A549 (cell line): ENCODE results near the gene VWF. TPM values are rescaled to one million over a fixed set of nuclear protein-coding genes. Genes with fewer than 3 reads are reported as not detected.

Experiments used
- ATAC-seq, 2 experiments: fragments of 200-7000 bp in 1 of 2; fragments of >200 bp in 1 of 2; cut with Nextera tagmentation in 1 of 2; cut with Tn5 transposase in 1 of 2; 3 replicates each; pipeline versions ENCODE4 v1.8.0 to v1.9.1; 2018 to 2020; ENCODE audit warnings: mild to moderate bottlenecking in 1 of 2, moderate library complexity in 1 of 2
- CTCF ChIA-PET: fragments of 300-600 bp; sonication (Branson Sonifier 250); formaldehyde crosslinking; extraction: SDS; loops from one replicate; lab custom pipeline; 2021; ENCODE audit warnings: antibody characterized with exemption, inconsistent platforms; lab: Yijun Ruan, JAX
- POLR2A ChIA-PET: fragments of 350-600 bp; formaldehyde crosslinking; extraction: SDS; loops from one replicate; lab custom pipeline; 2021; ENCODE audit warnings: antibody characterized with exemption, inconsistent platforms; lab: Yijun Ruan, JAX
- DNase-seq, 2 experiments: peaks; one replicate each; pipeline versions ENCODE4 v3.0.0 to v3.0.0-alpha.2; 2011 to 2016; ENCODE audit warnings: low read depth in 1 of 2, low spot score in 1 of 2
- FAIRE-seq: peaks from 2 replicates; lab custom pipeline; 2011; peaks lifted over from hg19 to GRCh38; lab: Jason Lieb, UNC
- H3K27ac ChIP-seq, 2 experiments: fragments of >200 bp; sonication (Bioruptor Twin); formaldehyde crosslinking; 3 replicates each; pipeline ENCODE4 v1.5.1; 2016 to 2017
- H3K4me1 ChIP-seq: fragments of >200 bp; sonication (Bioruptor Twin); formaldehyde crosslinking; 3 replicates; pipeline ENCODE4 v1.6.1; 2016
- H3K4me2 ChIP-seq: fragments of >200 bp; sonication (Bioruptor Twin); formaldehyde crosslinking; 3 replicates; pipeline ENCODE4 v1.6.1; 2016
- H3K4me3 ChIP-seq: fragments of >200 bp; sonication (Bioruptor Twin); formaldehyde crosslinking; 3 replicates; pipeline ENCODE4 v1.5.1; 2016
- H3K9me3 ChIP-seq: fragments of >200 bp; sonication (Bioruptor Twin); formaldehyde crosslinking; 3 replicates; pipeline ENCODE4 v1.6.1; 2016
- CBX8 ChIP-seq: fragments of 200-600 bp; sonication (generic); IDR thresholded peaks from 2 replicates; pipeline ENCODE4 v1.6.1; 2016
- CEBPB ChIP-seq, 2 experiments: fragments of >200 bp in 1 of 2; sonication (Bioruptor Twin) in 1 of 2; formaldehyde crosslinking in 1 of 2; IDR thresholded peaks; 2 replicates each; pipeline ENCODE4 v1.6.1; 2012 to 2016
- CHD2 ChIP-seq: fragments of 150-350 bp; IDR thresholded peaks from 2 replicates; pipeline ENCODE4 v1.6.1; 2014; ENCODE audit warnings: low read length; ENCODE audit not compliant: partially characterized antibody
- ESRRA ChIP-seq: fragments of 150-350 bp; IDR thresholded peaks from 2 replicates; pipeline ENCODE4 v1.6.1; 2014; ENCODE audit warnings: mild to moderate bottlenecking, low read length, borderline replicate concordance
- FOXS1 ChIP-seq: fragments of 250-450 bp; sonication (Bioruptor Pico); IDR thresholded peaks from 2 replicates; pipeline ENCODE4 v1.5.0; 2020; ENCODE audit warnings: mild to moderate bottlenecking, moderate library complexity
- HDAC2 ChIP-seq: fragments of 200-600 bp; sonication (generic); IDR thresholded peaks from 2 replicates; pipeline ENCODE4 v1.6.1; 2016
- KDM1A ChIP-seq: fragments of 200-600 bp; sonication (generic); IDR thresholded peaks from 2 replicates; pipeline ENCODE4 v1.6.1; 2016; ENCODE audit warnings: low read depth, mild to moderate bottlenecking
- MAZ ChIP-seq: fragments of 150-350 bp; IDR thresholded peaks from 2 replicates; pipeline ENCODE4 v1.6.1; 2014; ENCODE audit warnings: antibody characterized with exemption, low read depth, low read length, borderline replicate concordance
- MYC ChIP-seq: IDR thresholded peaks from 2 replicates; pipeline ENCODE4 v1.6.1; 2012; ENCODE audit warnings: mild to moderate bottlenecking, inconsistent platforms, low read length, improper control_type of control experiment, borderline replicate concordance
- NFE2L2 ChIP-seq: fragments of 150-350 bp; conservative IDR thresholded peaks from 2 replicates; pipeline ENCODE4 v1.6.1; 2014; ENCODE audit warnings: low read length
- PHF8 ChIP-seq: fragments of 200-600 bp; sonication (generic); IDR thresholded peaks from 2 replicates; pipeline ENCODE4 v1.6.1; 2016; ENCODE audit warnings: low read depth, mild to moderate bottlenecking, antibody characterized with exemption, moderate library complexity, borderline replicate concordance
- POLR2A ChIP-seq: IDR thresholded peaks from 2 replicates; pipeline ENCODE4 v1.6.1; 2012; ENCODE audit warnings: mild to moderate bottlenecking, low read length
- POLR2AphosphoS2 ChIP-seq: conservative IDR thresholded peaks from 2 replicates; pipeline ENCODE4 v1.6.1; 2012; ENCODE audit warnings: low read length, improper control_type of control experiment, inconsistent platforms
- RCOR1 ChIP-seq: fragments of 150-350 bp; IDR thresholded peaks from 2 replicates; pipeline ENCODE4 v1.6.1; 2014; ENCODE audit warnings: antibody characterized with exemption, low read length, low read depth
- SMC3 ChIP-seq: fragments of >200 bp; sonication (Bioruptor Twin); formaldehyde crosslinking; IDR thresholded peaks from 3 replicates; pipeline ENCODE4 v1.6.1; 2018; ENCODE audit warnings: inconsistent platforms
- SREBF2 ChIP-seq: fragments of 450-650 bp; IDR thresholded peaks from 2 replicates; pipeline ENCODE4 v1.6.1; 2014; ENCODE audit warnings: mild to moderate bottlenecking, moderate library complexity
- TP53 ChIP-seq: fragments of 250-450 bp; sonication (Bioruptor Pico); IDR thresholded peaks from 2 replicates; pipeline ENCODE4 v1.5.0; 2021; ENCODE audit warnings: mild to moderate bottlenecking, moderate library complexity
- ZSCAN20 ChIP-seq: fragments of 250-450 bp; sonication (Bioruptor Pico); IDR thresholded peaks from 2 replicates; pipeline ENCODE4 v1.8.0; 2022; ENCODE audit warnings: mild to moderate bottlenecking, moderate library complexity
- WGBS: methylation state at CpG from one replicate; pipeline ENCODE4 v1.1.6; 2017; ENCODE audit errors: missing lambda C conversion rate; 5-methylcytosine and 5-hydroxymethylcytosine counted together
- polyA plus RNA-seq, 4 experiments: library from polyadenylated mRNA; depleted of rRNA in 3 of 4; stranded (reverse); fragments of >200 nt; fragmentation: RNase III in 1 of 4; extraction: RNeasy Plus Mini Kit Qiagen cat#74134 plus additional on column Dnase treatment in 1 of 4; gene quantifications; 2 replicates in 3 of 4; 3 replicates in 1 of 4; pipeline ENCODE4 v1.2.3, GENCODE V29; 2011 to 2017
- TF ChIP-seq, protein P1 (sequence below): fragments of 150-350 bp; IDR thresholded peaks from 2 replicates; pipeline ENCODE4 v1.6.1; 2014; ENCODE audit warnings: low read depth, mild to moderate bottlenecking, low read length
- TF ChIP-seq, protein P2 (sequence below): fragments of 200-600 bp; sonication (generic); IDR thresholded peaks from 2 replicates; pipeline ENCODE4 v1.6.1; 2016; ENCODE audit warnings: antibody characterized with exemption, mild to moderate bottlenecking, moderate library complexity
- TF ChIP-seq, protein P3 (sequence below): IDR thresholded peaks from 2 replicates; pipeline ENCODE4 v1.6.1; 2012; ENCODE audit warnings: low read depth, borderline replicate concordance
- TF ChIP-seq, protein P4 (sequence below): fragments of 450-650 bp; IDR thresholded peaks from 2 replicates; pipeline ENCODE4 v1.6.1; 2014; ENCODE audit warnings: antibody characterized with exemption
- TF ChIP-seq, protein P5 (sequence below): IDR thresholded peaks from 2 replicates; pipeline ENCODE4 v1.6.1; 2012

VWF gene
- polyA plus RNA-seq, 2 of the 4 experiments (the other 2 are of a cell fraction), result 0.01 TPM; not detected in 1

DNA sequence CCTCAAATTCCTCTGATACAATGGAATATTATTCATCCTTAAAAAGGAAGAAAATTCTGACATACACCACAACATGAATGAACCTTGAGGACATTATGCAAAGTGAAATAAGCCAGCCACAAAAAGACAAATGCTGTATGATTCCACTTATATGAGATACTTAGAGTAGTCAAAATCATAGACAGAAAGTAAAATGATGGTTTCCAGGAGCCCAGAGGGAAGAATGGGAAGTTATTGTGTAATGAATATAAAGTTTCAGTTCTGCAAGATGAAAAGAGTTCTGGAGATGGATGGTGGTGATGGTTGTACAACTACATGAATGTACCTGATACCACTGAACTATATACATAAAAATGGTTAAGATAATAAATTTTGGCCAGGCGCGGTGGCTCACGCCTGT is 18.3 kb downstream of the VWF start:
- Histone ChIP-seq H3K4me1 (no peaks in the 10 kb centered on the region), H3K27ac (no peak overlapping the region), H3K9me3 (no peaks in the 10 kb centered on the region), H3K4me2 (no peak overlapping the region), H3K4me3 (no peak overlapping the region)
- ATAC-seq, result no peak
- no peak for DNase-seq
- CTCF ChIA-PET, result interaction anchor here (1.1 to 1.5 kb wide), 2 partner anchors 89 to 118 kb away, joined by 4 to 5 read pairs; no protein-coding TSS in a partner anchor
- POLR2A ChIA-PET, result no interaction called here
- WGBS, result 92% methylated on average over 3 of the region's 3 CpGs
- no peak for FAIRE-seq
- no peak for TF ChIP-seq HDAC2
- TF ChIP-seq CHD2, result no peak
- TF ChIP-seq POLR2A, result no peak
- no peak for TF ChIP-seq ZSCAN20 (CRISPR knock-in tag)
- no peak for TF ChIP-seq POLR2AphosphoS2
- TF ChIP-seq, protein P1, sequence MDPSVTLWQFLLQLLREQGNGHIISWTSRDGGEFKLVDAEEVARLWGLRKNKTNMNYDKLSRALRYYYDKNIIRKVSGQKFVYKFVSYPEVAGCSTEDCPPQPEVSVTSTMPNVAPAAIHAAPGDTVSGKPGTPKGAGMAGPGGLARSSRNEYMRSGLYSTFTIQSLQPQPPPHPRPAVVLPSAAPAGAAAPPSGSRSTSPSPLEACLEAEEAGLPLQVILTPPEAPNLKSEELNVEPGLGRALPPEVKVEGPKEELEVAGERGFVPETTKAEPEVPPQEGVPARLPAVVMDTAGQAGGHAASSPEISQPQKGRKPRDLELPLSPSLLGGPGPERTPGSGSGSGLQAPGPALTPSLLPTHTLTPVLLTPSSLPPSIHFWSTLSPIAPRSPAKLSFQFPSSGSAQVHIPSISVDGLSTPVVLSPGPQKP, result no peak
- no peak for TF ChIP-seq TP53 (CRISPR knock-in tag)
- TF ChIP-seq CEBPB (IDR thresholded peaks at IDR 0.05), result no peak
- TF ChIP-seq PHF8, result no peak
- TF ChIP-seq CBX8, result no peak

DNA sequence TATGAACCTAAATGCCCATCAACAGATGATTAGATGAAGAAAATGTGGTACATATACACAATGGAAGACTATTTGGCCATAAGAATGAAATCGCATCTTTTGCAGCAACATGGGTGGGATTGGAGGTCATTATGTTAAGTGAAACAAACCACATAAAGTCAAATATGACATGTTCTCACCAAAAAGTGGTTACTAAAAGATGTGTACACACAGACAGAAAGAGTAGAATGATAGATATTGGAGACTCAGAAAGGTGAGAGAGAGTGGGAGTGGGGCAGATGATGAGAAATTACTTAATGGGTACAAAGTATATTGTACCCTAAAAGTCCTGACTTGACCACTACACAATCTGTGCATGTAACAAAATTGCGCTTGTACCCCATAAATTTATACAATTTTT is 19.6 kb downstream of the VWF start:
- no peak for DNase-seq
- ChIA-PET CTCF (no interaction called here), POLR2A (no interaction called here)
- WGBS, result 90% methylated on average over 2 of the region's 2 CpGs
- Histone ChIP-seq H3K9me3 (no peaks in the 10 kb centered on the region), H3K4me2 (no peak overlapping the region), H3K4me1 (no peaks in the 10 kb centered on the region), H3K27ac (no peak overlapping the region), H3K4me3 (no peak overlapping the region)
- no peak for ATAC-seq
- TF ChIP-seq CEBPB (IDR thresholded peaks at IDR 0.05), result no peak
- TF ChIP-seq CBX8, result no peak
- no peak for TF ChIP-seq KDM1A
- TF ChIP-seq, protein P2, sequence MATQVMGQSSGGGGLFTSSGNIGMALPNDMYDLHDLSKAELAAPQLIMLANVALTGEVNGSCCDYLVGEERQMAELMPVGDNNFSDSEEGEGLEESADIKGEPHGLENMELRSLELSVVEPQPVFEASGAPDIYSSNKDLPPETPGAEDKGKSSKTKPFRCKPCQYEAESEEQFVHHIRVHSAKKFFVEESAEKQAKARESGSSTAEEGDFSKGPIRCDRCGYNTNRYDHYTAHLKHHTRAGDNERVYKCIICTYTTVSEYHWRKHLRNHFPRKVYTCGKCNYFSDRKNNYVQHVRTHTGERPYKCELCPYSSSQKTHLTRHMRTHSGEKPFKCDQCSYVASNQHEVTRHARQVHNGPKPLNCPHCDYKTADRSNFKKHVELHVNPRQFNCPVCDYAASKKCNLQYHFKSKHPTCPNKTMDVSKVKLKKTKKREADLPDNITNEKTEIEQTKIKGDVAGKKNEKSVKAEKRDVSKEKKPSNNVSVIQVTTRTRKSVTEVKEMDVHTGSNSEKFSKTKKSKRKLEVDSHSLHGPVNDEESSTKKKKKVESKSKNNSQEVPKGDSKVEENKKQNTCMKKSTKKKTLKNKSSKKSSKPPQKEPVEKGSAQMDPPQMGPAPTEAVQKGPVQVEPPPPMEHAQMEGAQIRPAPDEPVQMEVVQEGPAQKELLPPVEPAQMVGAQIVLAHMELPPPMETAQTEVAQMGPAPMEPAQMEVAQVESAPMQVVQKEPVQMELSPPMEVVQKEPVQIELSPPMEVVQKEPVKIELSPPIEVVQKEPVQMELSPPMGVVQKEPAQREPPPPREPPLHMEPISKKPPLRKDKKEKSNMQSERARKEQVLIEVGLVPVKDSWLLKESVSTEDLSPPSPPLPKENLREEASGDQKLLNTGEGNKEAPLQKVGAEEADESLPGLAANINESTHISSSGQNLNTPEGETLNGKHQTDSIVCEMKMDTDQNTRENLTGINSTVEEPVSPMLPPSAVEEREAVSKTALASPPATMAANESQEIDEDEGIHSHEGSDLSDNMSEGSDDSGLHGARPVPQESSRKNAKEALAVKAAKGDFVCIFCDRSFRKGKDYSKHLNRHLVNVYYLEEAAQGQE, result no peak
- no peak for TF ChIP-seq POLR2A
- no peak for TF ChIP-seq FOXS1 (CRISPR knock-in tag)
- TF ChIP-seq MYC, result no peak
- TF ChIP-seq, protein P3, sequence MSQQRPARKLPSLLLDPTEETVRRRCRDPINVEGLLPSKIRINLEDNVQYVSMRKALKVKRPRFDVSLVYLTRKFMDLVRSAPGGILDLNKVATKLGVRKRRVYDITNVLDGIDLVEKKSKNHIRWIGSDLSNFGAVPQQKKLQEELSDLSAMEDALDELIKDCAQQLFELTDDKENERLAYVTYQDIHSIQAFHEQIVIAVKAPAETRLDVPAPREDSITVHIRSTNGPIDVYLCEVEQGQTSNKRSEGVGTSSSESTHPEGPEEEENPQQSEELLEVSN, result no peak
- TF ChIP-seq, protein P4, sequence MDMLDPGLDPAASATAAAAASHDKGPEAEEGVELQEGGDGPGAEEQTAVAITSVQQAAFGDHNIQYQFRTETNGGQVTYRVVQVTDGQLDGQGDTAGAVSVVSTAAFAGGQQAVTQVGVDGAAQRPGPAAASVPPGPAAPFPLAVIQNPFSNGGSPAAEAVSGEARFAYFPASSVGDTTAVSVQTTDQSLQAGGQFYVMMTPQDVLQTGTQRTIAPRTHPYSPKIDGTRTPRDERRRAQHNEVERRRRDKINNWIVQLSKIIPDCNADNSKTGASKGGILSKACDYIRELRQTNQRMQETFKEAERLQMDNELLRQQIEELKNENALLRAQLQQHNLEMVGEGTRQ, result no peak
- TF ChIP-seq MAZ, result no peak
- TF ChIP-seq ZSCAN20 (CRISPR knock-in tag), result no peak
- TF ChIP-seq, protein P5, sequence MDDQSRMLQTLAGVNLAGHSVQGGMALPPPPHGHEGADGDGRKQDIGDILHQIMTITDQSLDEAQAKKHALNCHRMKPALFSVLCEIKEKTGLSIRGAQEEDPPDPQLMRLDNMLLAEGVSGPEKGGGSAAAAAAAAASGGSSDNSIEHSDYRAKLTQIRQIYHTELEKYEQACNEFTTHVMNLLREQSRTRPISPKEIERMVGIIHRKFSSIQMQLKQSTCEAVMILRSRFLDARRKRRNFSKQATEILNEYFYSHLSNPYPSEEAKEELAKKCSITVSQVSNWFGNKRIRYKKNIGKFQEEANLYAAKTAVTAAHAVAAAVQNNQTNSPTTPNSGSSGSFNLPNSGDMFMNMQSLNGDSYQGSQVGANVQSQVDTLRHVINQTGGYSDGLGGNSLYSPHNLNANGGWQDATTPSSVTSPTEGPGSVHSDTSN, result no peak
- no peak for TF ChIP-seq NFE2L2
- TF ChIP-seq SMC3, result no peak
- no peak for TF ChIP-seq RCOR1
- TF ChIP-seq, protein P1, result no peak
- TF ChIP-seq POLR2AphosphoS2, result no peak
- TF ChIP-seq SREBF2, result no peak
- TF ChIP-seq ESRRA, result no peak
- FAIRE-seq, result no peak
